Measurements from ENCODE around the gene IRGM.
"Not testable (repeated sequence)": the region's sequence is repeated elsewhere in the genome, so short reads cannot be mapped to it uniquely, and the experiment has no call there.

Gene IRGM

GRCh38 chr5:150836703-150837102 lies 9.6 kb upstream of the IRGM start:
- peaks cover 7% of the 10 kb centered on the region in 2 donors for H3K27me3 ChIP-seq (ENCODE audit: control insufficient read depth in 1 of 2, insufficient read depth in 2 of 2, low read length in 2 of 2)
- H3K9me3 ChIP-seq (ENCODE audit: control insufficient read depth in 1 of 2, low read length in 2 of 2), result peaks cover under 1 to 2% of the 10 kb centered on the region in 2 donors

GRCh38 chr5:150845185-150845859 lies 999 bp upstream of the IRGM start:
- H3K4me3 ChIP-seq (ENCODE audit: low read depth in 1 of 2, low read length in 2 of 2); H3K9me3 ChIP-seq (ENCODE audit: control insufficient read depth in 1 of 2, low read length in 2 of 2); H3K27me3 ChIP-seq (ENCODE audit: control insufficient read depth in 1 of 2, insufficient read depth in 2 of 2, low read length in 2 of 2); H3K36me3 ChIP-seq (ENCODE audit: control insufficient read depth in 1 of 2, insufficient read depth in 2 of 2, low read length in 2 of 2); H3K4me1 ChIP-seq (ENCODE audit: control insufficient read depth in 1 of 2, insufficient read depth in 2 of 2, low read length in 2 of 2); H3K27ac ChIP-seq (ENCODE audit: low read depth, low read length); H3K9ac ChIP-seq (ENCODE audit: low read depth in 1 of 2, low read length in 2 of 2): not testable (repeated sequence)

More at GRCh38 chr5:150836703-150837102, 9.6 kb upstream of the IRGM start:
- no peaks in the 10 kb centered on the region for H3K36me3 ChIP-seq (ENCODE audit: control insufficient read depth in 1 of 2, insufficient read depth in 2 of 2, low read length in 2 of 2)
- no peak overlapping the region for H3K9ac ChIP-seq (ENCODE audit: low read depth in 1 of 2, low read length in 2 of 2)
- H3K4me1 ChIP-seq (ENCODE audit: control insufficient read depth in 1 of 2, insufficient read depth in 2 of 2, low read length in 2 of 2), result no peaks in the 10 kb centered on the region
- no peak overlapping the region for H3K4me3 ChIP-seq (ENCODE audit: low read depth in 1 of 2, low read length in 2 of 2)
- H3K27ac ChIP-seq (ENCODE audit: low read depth, low read length), result no peak overlapping the region

- no peaks in the 10 kb centered on the region for H3K4me1 ChIP-seq (ENCODE audit: control insufficient read depth in 1 of 2, insufficient read depth in 2 of 2, low read length in 2 of 2)
- H3K27ac ChIP-seq (ENCODE audit: low read depth, low read length), result no peak overlapping the region
- H3K27me3 ChIP-seq (ENCODE audit: control insufficient read depth in 1 of 2, insufficient read depth in 2 of 2, low read length in 2 of 2), result peaks cover 0 to 4% of the 10 kb centered on the region in 2 donors
- H3K9ac ChIP-seq (ENCODE audit: low read depth in 1 of 2, low read length in 2 of 2), result no peak overlapping the region
- peak overlapping the region in 1 of 2 donors; percentile 1 for H3K4me3 ChIP-seq (ENCODE audit: low read depth in 1 of 2, low read length in 2 of 2)
- H3K9me3 ChIP-seq (ENCODE audit: control insufficient read depth in 1 of 2, low read length in 2 of 2), result no peaks in the 10 kb centered on the region
- H3K36me3 ChIP-seq (ENCODE audit: control insufficient read depth in 1 of 2, insufficient read depth in 2 of 2, low read length in 2 of 2), result no peaks in the 10 kb centered on the region
Observed at GRCh38 chr5:150846654-150847333, 473 bp downstream of the IRGM start.

GRCh38 chr5:150847334-150847695 lies 994 bp downstream of the IRGM start:
- Histone ChIP-seq H3K9me3 (ENCODE audit: control insufficient read depth in 1 of 2, low read length in 2 of 2) (no peaks in the 10 kb centered on the region), H3K4me1 (ENCODE audit: control insufficient read depth in 1 of 2, insufficient read depth in 2 of 2, low read length in 2 of 2) (no peaks in the 10 kb centered on the region), H3K36me3 (ENCODE audit: control insufficient read depth in 1 of 2, insufficient read depth in 2 of 2, low read length in 2 of 2) (no peaks in the 10 kb centered on the region), H3K27me3 (ENCODE audit: control insufficient read depth in 1 of 2, insufficient read depth in 2 of 2, low read length in 2 of 2) (peaks cover 0 to 4% of the 10 kb centered on the region in 2 donors), H3K4me3 (ENCODE audit: low read depth in 1 of 2, low read length in 2 of 2) (no peak overlapping the region), H3K9ac (ENCODE audit: low read depth in 1 of 2, low read length in 2 of 2) (no peak overlapping the region), H3K27ac (ENCODE audit: low read depth, low read length) (no peak overlapping the region)

GRCh38 chr5:150848271-150848670 lies 1.9 kb downstream of the IRGM start:
- H3K4me3 ChIP-seq (ENCODE audit: low read depth in 1 of 2, low read length in 2 of 2), result no peak overlapping the region
- H3K27ac ChIP-seq (ENCODE audit: low read depth, low read length), result no peak overlapping the region
- peaks cover 0 to 4% of the 10 kb centered on the region in 2 donors for H3K27me3 ChIP-seq (ENCODE audit: control insufficient read depth in 1 of 2, insufficient read depth in 2 of 2, low read length in 2 of 2)
- H3K36me3 ChIP-seq (ENCODE audit: control insufficient read depth in 1 of 2, insufficient read depth in 2 of 2, low read length in 2 of 2), result no peaks in the 10 kb centered on the region
- H3K9ac ChIP-seq (ENCODE audit: low read depth in 1 of 2, low read length in 2 of 2), result no peak overlapping the region
- no peaks in the 10 kb centered on the region for H3K9me3 ChIP-seq (ENCODE audit: control insufficient read depth in 1 of 2, low read length in 2 of 2)
- H3K4me1 ChIP-seq (ENCODE audit: control insufficient read depth in 1 of 2, insufficient read depth in 2 of 2, low read length in 2 of 2), result no peaks in the 10 kb centered on the region

- Histone ChIP-seq H3K27me3 (ENCODE audit: control insufficient read depth in 1 of 2, insufficient read depth in 2 of 2, low read length in 2 of 2) (peaks cover 0 to 4% of the 10 kb centered on the region in 2 donors), H3K36me3 (ENCODE audit: control insufficient read depth in 1 of 2, insufficient read depth in 2 of 2, low read length in 2 of 2) (no peaks in the 10 kb centered on the region), H3K27ac (ENCODE audit: low read depth, low read length) (no peak overlapping the region), H3K4me3 (ENCODE audit: low read depth in 1 of 2, low read length in 2 of 2) (no peak overlapping the region), H3K9ac (ENCODE audit: low read depth in 1 of 2, low read length in 2 of 2) (no peak overlapping the region), H3K9me3 (ENCODE audit: control insufficient read depth in 1 of 2, low read length in 2 of 2) (no peaks in the 10 kb centered on the region), H3K4me1 (ENCODE audit: control insufficient read depth in 1 of 2, insufficient read depth in 2 of 2, low read length in 2 of 2) (no peaks in the 10 kb centered on the region)
Observed at GRCh38 chr5:150851039-150851438, 4.7 kb downstream of the IRGM start.

GRCh38 chr5:150853561-150853960 lies 7.2 kb downstream of the IRGM start:
- Histone ChIP-seq H3K27me3 (ENCODE audit: control insufficient read depth in 1 of 2, insufficient read depth in 2 of 2, low read length in 2 of 2) (no peaks in the 10 kb centered on the region), H3K9me3 (ENCODE audit: control insufficient read depth in 1 of 2, low read length in 2 of 2) (no peaks in the 10 kb centered on the region), H3K27ac (ENCODE audit: low read depth, low read length) (no peak overlapping the region)

GRCh38 chr5:150856700-150857099 lies 10.4 kb downstream of the IRGM start:
- H3K9ac ChIP-seq (ENCODE audit: low read depth in 1 of 2, low read length in 2 of 2); H3K36me3 ChIP-seq (ENCODE audit: control insufficient read depth in 1 of 2, insufficient read depth in 2 of 2, low read length in 2 of 2); H3K27ac ChIP-seq (ENCODE audit: low read depth, low read length); H3K4me3 ChIP-seq (ENCODE audit: low read depth in 1 of 2, low read length in 2 of 2); H3K4me1 ChIP-seq (ENCODE audit: control insufficient read depth in 1 of 2, insufficient read depth in 2 of 2, low read length in 2 of 2); H3K9me3 ChIP-seq (ENCODE audit: control insufficient read depth in 1 of 2, low read length in 2 of 2); H3K27me3 ChIP-seq (ENCODE audit: control insufficient read depth in 1 of 2, insufficient read depth in 2 of 2, low read length in 2 of 2): not testable (repeated sequence)

More at GRCh38 chr5:150853561-150853960, 7.2 kb downstream of the IRGM start:
- no peak overlapping the region for H3K4me3 ChIP-seq (ENCODE audit: low read depth in 1 of 2, low read length in 2 of 2)
- H3K4me1 ChIP-seq (ENCODE audit: control insufficient read depth in 1 of 2, insufficient read depth in 2 of 2, low read length in 2 of 2), result no peaks in the 10 kb centered on the region
- H3K9ac ChIP-seq (ENCODE audit: low read depth in 1 of 2, low read length in 2 of 2), result no peak overlapping the region
- H3K36me3 ChIP-seq (ENCODE audit: control insufficient read depth in 1 of 2, insufficient read depth in 2 of 2, low read length in 2 of 2), result no peaks in the 10 kb centered on the region

GRCh38 chr5:150860246-150860821 lies 14.0 kb downstream of the IRGM start:
- H3K9ac ChIP-seq (ENCODE audit: low read depth in 1 of 2, low read length in 2 of 2), result no peak overlapping the region
- H3K27ac ChIP-seq (ENCODE audit: low read depth, low read length), result no peak overlapping the region
- no peaks in the 10 kb centered on the region for H3K27me3 ChIP-seq (ENCODE audit: control insufficient read depth in 1 of 2, insufficient read depth in 2 of 2, low read length in 2 of 2)
- no peaks in the 10 kb centered on the region for H3K36me3 ChIP-seq (ENCODE audit: control insufficient read depth in 1 of 2, insufficient read depth in 2 of 2, low read length in 2 of 2)
- H3K4me1 ChIP-seq (ENCODE audit: control insufficient read depth in 1 of 2, insufficient read depth in 2 of 2, low read length in 2 of 2), result no peaks in the 10 kb centered on the region
- H3K4me3 ChIP-seq (ENCODE audit: low read depth in 1 of 2, low read length in 2 of 2), result no peak overlapping the region
- H3K9me3 ChIP-seq (ENCODE audit: control insufficient read depth in 1 of 2, low read length in 2 of 2), result peaks cover 3% of the 10 kb centered on the region in 2 donors

- peaks cover 3% of the 10 kb centered on the region in 2 donors for H3K9me3 ChIP-seq (ENCODE audit: control insufficient read depth in 1 of 2, low read length in 2 of 2)
- no peaks in the 10 kb centered on the region for H3K4me1 ChIP-seq (ENCODE audit: control insufficient read depth in 1 of 2, insufficient read depth in 2 of 2, low read length in 2 of 2)
- H3K36me3 ChIP-seq (ENCODE audit: control insufficient read depth in 1 of 2, insufficient read depth in 2 of 2, low read length in 2 of 2), result no peaks in the 10 kb centered on the region
- H3K27me3 ChIP-seq (ENCODE audit: control insufficient read depth in 1 of 2, insufficient read depth in 2 of 2, low read length in 2 of 2), result no peaks in the 10 kb centered on the region
- no peak overlapping the region for H3K27ac ChIP-seq (ENCODE audit: low read depth, low read length)
- H3K4me3 ChIP-seq (ENCODE audit: low read depth in 1 of 2, low read length in 2 of 2), result no peak overlapping the region
- H3K9ac ChIP-seq (ENCODE audit: low read depth in 1 of 2, low read length in 2 of 2), result no peak overlapping the region
Observed at GRCh38 chr5:150862070-150862469, 15.7 kb downstream of the IRGM start.
